H1 (cell line): Measurements from ENCODE around the gene GFPT1. TPM values are rescaled to one million over a fixed set of nuclear protein-coding genes. Genes with fewer than 3 reads are reported as not detected.

Experiments used
- CTCF ChIA-PET: fragments of 300-600 bp; sonication (Branson Sonifier 250); formaldehyde crosslinking; loops from one replicate; lab custom pipeline; 2021; ENCODE audit not compliant: partially characterized antibody; lab: Charles Lee
- POLR2A ChIA-PET: fragments of 300-600 bp; sonication (Branson Sonifier 250); formaldehyde crosslinking; loops from one replicate; lab custom pipeline; 2021; ENCODE audit warnings: inconsistent platforms; ENCODE audit not compliant: partially characterized antibody; lab: Charles Lee
- DNase-seq, 2 experiments: peaks; one replicate each; pipeline versions ENCODE4 v3.0.0 to v3.0.0-alpha.2; 2010 to 2022; ENCODE audit warnings: low spot score in 2 of 2, low read depth in 1 of 2, mixed read lengths in 1 of 2
- FAIRE-seq: peaks from 2 replicates; lab custom pipeline; 2011; peaks lifted over from hg19 to GRCh38; lab: Jason Lieb, UNC
- H2AFZ ChIP-seq: 2 replicates; pipeline ENCODE4 v1.8.1; 2012; ENCODE audit warnings: low read length, inconsistent platforms
- H2AK5ac ChIP-seq: 2 replicates; pipeline ENCODE4 v1.6.1; 2013; ENCODE audit warnings: low read depth, low read length
- H2BK120ac ChIP-seq: replicated peaks from 2 replicates; pipeline ENCODE3; 2013; ENCODE audit warnings: low read depth, low read length, inconsistent platforms
- H2BK12ac ChIP-seq: 2 replicates; pipeline ENCODE4 v1.6.1; 2013; ENCODE audit warnings: low read depth, low read length
- H2BK15ac ChIP-seq: 2 replicates; pipeline ENCODE4 v1.6.1; 2013; ENCODE audit warnings: low read length
- H2BK20ac ChIP-seq: 2 replicates; pipeline ENCODE4 v1.6.1; 2013; ENCODE audit warnings: low read length
- H2BK5ac ChIP-seq: 2 replicates; pipeline ENCODE4 v1.6.1; 2013; ENCODE audit warnings: low read depth, low read length
- H3K14ac ChIP-seq: 2 replicates; pipeline ENCODE4 v1.6.1; 2013; ENCODE audit warnings: inconsistent platforms; ENCODE audit not compliant: insufficient read length
- H3K18ac ChIP-seq: 2 replicates; pipeline ENCODE4 v1.6.1; 2013; ENCODE audit warnings: low read length; ENCODE audit errors: extremely low read depth
- H3K23ac ChIP-seq: 2 replicates; pipeline ENCODE4 v1.6.1; 2013; ENCODE audit warnings: inconsistent platforms; ENCODE audit not compliant: insufficient read length
- H3K23me2 ChIP-seq: 2 replicates; pipeline ENCODE4 v1.6.1; 2013; ENCODE audit warnings: low read depth, low read length
- H3K27ac ChIP-seq: 2 replicates; pipeline ENCODE4 v1.6.1; 2011; ENCODE audit warnings: low read depth, low read length, inconsistent platforms
- H3K27me3 ChIP-seq, 4 experiments: replicated peaks in 1 of 4; 1 replicate in 1 of 4; 2 replicates in 3 of 4; pipeline versions ENCODE4 v1.6.1 to v1.8.1; 2011 to 2013; ENCODE audit warnings: low read length in 3 of 4, mild to moderate bottlenecking in 3 of 4, inconsistent platforms in 2 of 4, mixed read lengths in 2 of 4, moderate library complexity in 1 of 4; ENCODE audit not compliant: control insufficient read depth in 3 of 4, insufficient read depth in 3 of 4; ENCODE audit errors: extremely low read depth in 1 of 4
- H3K36me3 ChIP-seq, 4 experiments: 2 replicates each; pipeline versions ENCODE4 v1.6.1 to v1.8.1; 2011 to 2013; ENCODE audit warnings: mild to moderate bottlenecking in 4 of 4, low read length in 3 of 4, moderate library complexity in 2 of 4, control low read depth in 1 of 4, inconsistent platforms in 1 of 4; ENCODE audit not compliant: insufficient read depth in 4 of 4, control insufficient read depth in 2 of 4
- H3K4ac ChIP-seq: replicated peaks from 2 replicates; pipeline ENCODE3; 2013; ENCODE audit warnings: low read length, low read depth, mixed read lengths, inconsistent platforms; ENCODE audit not compliant: insufficient read length
- H3K4me1 ChIP-seq, 4 experiments: replicated peaks in 1 of 4; 1 replicate in 1 of 4; 2 replicates in 3 of 4; pipeline versions ENCODE4 v1.6.1 to v1.8.1; 2011 to 2013; ENCODE audit warnings: low read length in 3 of 4, inconsistent platforms in 2 of 4, mixed read lengths in 1 of 4; ENCODE audit not compliant: insufficient read depth in 4 of 4, control insufficient read depth in 3 of 4
- H3K4me2 ChIP-seq, 2 experiments: 2 replicates each; pipeline versions ENCODE4 v1.6.1 to v1.8.1; 2011 to 2013; ENCODE audit warnings: low read depth in 2 of 2, low read length in 2 of 2, control low read depth in 1 of 2, inconsistent platforms in 1 of 2, mild to moderate bottlenecking in 1 of 2; ENCODE audit not compliant: insufficient read depth in 1 of 2
- H3K4me3 ChIP-seq, 4 experiments: fragments of 200-600, 300-600 bp in 1 of 4; sonication (generic), shearing (Covaris generic), sonication (Bioruptor Twin) in 1 of 4; 2 replicates each; pipeline versions ENCODE4 v1.5.1 to v1.8.1; 2011 to 2016; ENCODE audit warnings: low read length in 4 of 4, low read depth in 3 of 4, control low read depth in 2 of 4, inconsistent platforms in 2 of 4, mild to moderate bottlenecking in 2 of 4, mixed read lengths in 1 of 4, moderate library complexity in 1 of 4; ENCODE audit not compliant: insufficient read depth in 2 of 4; ENCODE audit errors: extremely low read depth in 1 of 4
- H3K56ac ChIP-seq: replicated peaks from 2 replicates; pipeline ENCODE3; 2013; ENCODE audit warnings: low read depth, mild to moderate bottlenecking, mixed read lengths, low read length, inconsistent platforms; ENCODE audit not compliant: insufficient read length
- H3K79me1 ChIP-seq: 2 replicates; pipeline ENCODE4 v1.6.1; 2013; ENCODE audit warnings: low read depth, low read length, control low read depth
- H3K79me2 ChIP-seq, 2 experiments: 2 replicates each; pipeline versions ENCODE4 v1.6.1 to v1.8.1; 2012 to 2013; ENCODE audit warnings: low read length in 2 of 2, mild to moderate bottlenecking in 2 of 2, inconsistent platforms in 1 of 2; ENCODE audit not compliant: insufficient read depth in 2 of 2, control insufficient read depth in 1 of 2
- H3K9ac ChIP-seq, 4 experiments: replicated peaks in 1 of 4; 1 replicate in 1 of 4; 2 replicates in 3 of 4; pipeline versions ENCODE4 v1.6.1 to v1.8.1; 2011 to 2013; ENCODE audit warnings: low read depth in 3 of 4, low read length in 3 of 4, control low read depth in 2 of 4, mild to moderate bottlenecking in 2 of 4, moderate library complexity in 2 of 4, inconsistent platforms in 1 of 4; ENCODE audit errors: extremely low read depth in 1 of 4
- H3K9me3 ChIP-seq, 2 experiments: 2 replicates each; pipeline versions ENCODE4 v1.6.1 to v1.8.1; 2012 to 2013; ENCODE audit warnings: mild to moderate bottlenecking in 2 of 2, moderate library complexity in 2 of 2, control low read depth in 1 of 2, inconsistent platforms in 1 of 2, low read depth in 1 of 2, low read length in 1 of 2, mixed read lengths in 1 of 2; ENCODE audit not compliant: insufficient read depth in 2 of 2
- H4K20me1 ChIP-seq, 2 experiments: replicated peaks in 1 of 2; 2 replicates each; pipeline versions ENCODE3 to v1.8.1; 2011 to 2013; ENCODE audit warnings: inconsistent platforms in 2 of 2, low read length in 2 of 2, mild to moderate bottlenecking in 1 of 2; ENCODE audit not compliant: insufficient read depth in 2 of 2, control insufficient read depth in 1 of 2
- H4K5ac ChIP-seq: 2 replicates; pipeline ENCODE4 v1.6.1; 2013; ENCODE audit warnings: low read length, low read depth, mixed read lengths, inconsistent platforms; ENCODE audit not compliant: insufficient read length
- H4K8ac ChIP-seq: 2 replicates; pipeline ENCODE4 v1.8.0; 2013; ENCODE audit warnings: mild to moderate bottlenecking, moderate library complexity, low read length, inconsistent platforms; ENCODE audit not compliant: insufficient read depth; ENCODE audit errors: extremely low read depth
- H4K91ac ChIP-seq: replicated peaks from 2 replicates; pipeline ENCODE3; 2013; ENCODE audit warnings: low read length, mixed read lengths, inconsistent platforms; ENCODE audit not compliant: insufficient read length
- ASH2L ChIP-seq: fragments of 200-600, 300-600 bp; sonication (generic); IDR thresholded peaks from one replicate; pipeline ENCODE4 v1.7.1; 2017; ENCODE audit warnings: low read length
- CEBPB ChIP-seq: IDR thresholded peaks from 2 replicates; pipeline ENCODE4 v1.6.1; 2012; ENCODE audit warnings: low read depth, low read length
- CHD2 ChIP-seq: IDR thresholded peaks from 2 replicates; pipeline ENCODE4 v1.6.1; 2012; ENCODE audit warnings: low read length, improper control_type of control experiment
- CREB1 ChIP-seq: IDR thresholded peaks from 2 replicates; pipeline ENCODE4 v1.6.1; 2012; ENCODE audit warnings: inconsistent platforms
- HDAC2 ChIP-seq, 2 experiments: fragments of 300-600 bp in 1 of 2; sonication (generic) in 1 of 2; IDR thresholded peaks; 2 replicates each; pipeline ENCODE4 v1.6.1; 2011 to 2012; ENCODE audit warnings: low read depth in 2 of 2, low read length in 2 of 2, mild to moderate bottlenecking in 2 of 2, moderate library complexity in 2 of 2, borderline replicate concordance in 1 of 2, inconsistent platforms in 1 of 2
- HDAC6 ChIP-seq: IDR thresholded peaks from one replicate; pipeline ENCODE4 v1.7.1; 2012; ENCODE audit warnings: low read depth, mild to moderate bottlenecking, inconsistent platforms, low read length, moderate library complexity
- PHF8 ChIP-seq: fragments of 200-600 bp; sonication (generic); conservative IDR thresholded peaks from 2 replicates; pipeline ENCODE4 v1.7.1; 2012; ENCODE audit warnings: low read depth, mild to moderate bottlenecking, inconsistent platforms, low read length, moderate library complexity
- POLR2AphosphoS5 ChIP-seq: IDR thresholded peaks from 2 replicates; pipeline ENCODE4 v1.6.1; 2011; ENCODE audit warnings: low read depth, low read length
- RAD21 ChIP-seq, 2 experiments: IDR thresholded peaks in 1 of 2; conservative IDR thresholded peaks in 1 of 2; 2 replicates each; pipeline ENCODE4 v1.6.1; 2011; ENCODE audit warnings: low read depth in 2 of 2, low read length in 2 of 2, improper control_type of control experiment in 1 of 2, inconsistent platforms in 1 of 2, mild to moderate bottlenecking in 1 of 2, moderate library complexity in 1 of 2
- RFX5 ChIP-seq: IDR thresholded peaks from 2 replicates; pipeline ENCODE4 v1.6.1; 2011; ENCODE audit warnings: low read depth, low read length, improper control_type of control experiment, borderline replicate concordance
- SIRT6 ChIP-seq: IDR thresholded peaks from one replicate; pipeline ENCODE4 v1.7.1; 2012; ENCODE audit warnings: low read length, inconsistent platforms
- TAF1 ChIP-seq: IDR thresholded peaks from 2 replicates; pipeline ENCODE4 v1.6.1; 2011; ENCODE audit warnings: mild to moderate bottlenecking, low read depth, low read length
- ZNF274 ChIP-seq: IDR thresholded peaks from 2 replicates; pipeline ENCODE4 v1.7.0; 2012; ENCODE audit warnings: low read length, borderline replicate concordance; ENCODE audit errors: extremely low read depth
- polyA plus RNA-seq, 7 experiments: library from polyadenylated mRNA; depleted of rRNA in 3 of 7; stranded (reverse) in 5 of 7; unstranded in 2 of 7; fragments of >200 nt in 5 of 7; fragments of 200-250 nt in 2 of 7; gene quantifications; 1 replicate in 5 of 7; 2 replicates in 1 of 7; 4 replicates in 1 of 7; pipeline versions ENCODE4 v1.2.1 to v1.2.3, GENCODE V29; 2011 to 2013; ENCODE audit warnings: missing spikeins in 2 of 7, mixed read lengths in 2 of 7
- total RNA-seq: library from RNA; stranded (reverse); fragmentation: NEBNext Ultra II Directional; extraction: Animal tissue kit (Norgen Biotek cat#: 25700); gene quantifications from 2 replicates; pipeline ENCODE4 v1.2.1, GENCODE V29; 2021

Gene GFPT1
- total and polyA plus RNA-seq, 2 of the 8 experiments (the other 6 are each of a cell fraction or from before 2014, with no cell fraction given) = 13.3 to 76.2 TPM

- H3K36me3 ChIP-seq = peaks cover 2 to 83% (median 42%) of the 10 kb centered on the region in 4 experiments
- no peak overlapping the region for H2BK5ac ChIP-seq
- no peak overlapping the region for H3K18ac ChIP-seq
- H4K5ac ChIP-seq = no peak overlapping the region
- no peak overlapping the region for H3K27ac ChIP-seq
- H2AK5ac ChIP-seq = no peak overlapping the region
- no peak overlapping the region for H3K4me3 ChIP-seq
- H3K79me2 ChIP-seq = no peaks in the 10 kb centered on the region
- no peak for FAIRE-seq
- no peak overlapping the region for H2BK20ac ChIP-seq
- no peak overlapping the region for H2BK12ac ChIP-seq
- H3K79me1 ChIP-seq = no peaks in the 10 kb centered on the region
- no peak overlapping the region for H2BK15ac ChIP-seq
- no peaks in the 10 kb centered on the region for H3K4me1 ChIP-seq
- no peak overlapping the region for H2BK120ac ChIP-seq
- no peaks in the 10 kb centered on the region for H3K23me2 ChIP-seq
- no peak overlapping the region for H3K14ac ChIP-seq
- no peak overlapping the region for H3K23ac ChIP-seq
- H3K56ac ChIP-seq = no peak overlapping the region
- TF ChIP-seq CHD2 (no peak), ASH2L (no peak), HDAC6 (no peak), TAF1 (no peak), PHF8 (no peak), CREB1 (no peak), ZNF274 (no peak), POLR2AphosphoS5 (no peak), SIRT6 (no peak), RAD21 (IDR thresholded peaks at IDR 0.05 in 1 of 2, conservative IDR thresholded peaks at IDR 0.05 in 1 of 2; ENCODE audit: low read depth in 2 of 2, low read length in 2 of 2) (no peak), RFX5 (no peak), HDAC2 (IDR thresholded peaks at IDR 0.05; ENCODE audit: borderline replicate concordance in 1 of 2, low read depth in 2 of 2, low read length in 2 of 2) (no peak), CEBPB (no peak)
- H3K9me3 ChIP-seq = no peaks in the 10 kb centered on the region
- ChIA-PET CTCF (interaction anchor here (0.8 kb wide), 1 partner anchor 82 kb away, joined by 3 read pairs; no protein-coding TSS in a partner anchor), POLR2A (no interaction called here)
- H3K4me2 ChIP-seq = no peak overlapping the region
- H4K8ac ChIP-seq = no peak overlapping the region
- H3K4ac ChIP-seq = no peak overlapping the region
- no peak overlapping the region for H2AFZ ChIP-seq
- no peaks in the 10 kb centered on the region for H4K20me1 ChIP-seq
- no peak overlapping the region for H3K9ac ChIP-seq
- H3K27me3 ChIP-seq = no peaks in the 10 kb centered on the region
- DNase-seq = no peak
- no peak overlapping the region for H4K91ac ChIP-seq
These were observed 41.6 kb downstream of the GFPT1 start for GRCh38 chr2:69345434-69345833.
